Stimulated activated CD4-positive, alpha-beta T cell treated with anti-CD3 and anti-CD28 coated beads, TNF-alpha, amount 100 ng/mL, for 48 hours (primary cell): ENCODE data around the gene PTPN23.
"Not testable (repeated sequence)": the region's sequence is repeated elsewhere in the genome, so short reads cannot be mapped to it uniquely, and the experiment has no call there.

Experiments used
- DNase-seq, 3 donors: peaks; one replicate each; pipeline ENCODE4 v3.0.0-alpha.2; 2020; ENCODE audit warnings: low read depth in 3 of 3

PTPN23 gene

GRCh38 chr3:47441796-47442551, 61.2 kb downstream of the PTPN23 start:
- no peak for DNase-seq

GRCh38 chr3:47443611-47443995, 62.8 kb downstream of the PTPN23 start:
- no peak for DNase-seq

- no peak for DNase-seq
These were observed 63.3 kb downstream of the PTPN23 start for GRCh38 chr3:47444103-47444502.

GRCh38 chr3:47452453-47453215, 71.8 kb downstream of the PTPN23 start:
- DNase-seq: no peak

GRCh38 chr3:47455806-47456452, 75.1 kb downstream of the PTPN23 start:
- no peak for DNase-seq

- DNase-seq: no peak
These were observed 76.2 kb downstream of the PTPN23 start for GRCh38 chr3:47456984-47457383.

GRCh38 chr3:47459534-47460085, 78.8 kb downstream of the PTPN23 start:
- DNase-seq: not testable (repeated sequence)
